ENCODE results near the gene KLHL40. TPM values are rescaled to one million over a fixed set of nuclear protein-coding genes. Genes with fewer than 3 reads are reported as not detected.

KLHL40 gene
- polyA plus RNA-seq, 1 experiment = not detected

DNA sequence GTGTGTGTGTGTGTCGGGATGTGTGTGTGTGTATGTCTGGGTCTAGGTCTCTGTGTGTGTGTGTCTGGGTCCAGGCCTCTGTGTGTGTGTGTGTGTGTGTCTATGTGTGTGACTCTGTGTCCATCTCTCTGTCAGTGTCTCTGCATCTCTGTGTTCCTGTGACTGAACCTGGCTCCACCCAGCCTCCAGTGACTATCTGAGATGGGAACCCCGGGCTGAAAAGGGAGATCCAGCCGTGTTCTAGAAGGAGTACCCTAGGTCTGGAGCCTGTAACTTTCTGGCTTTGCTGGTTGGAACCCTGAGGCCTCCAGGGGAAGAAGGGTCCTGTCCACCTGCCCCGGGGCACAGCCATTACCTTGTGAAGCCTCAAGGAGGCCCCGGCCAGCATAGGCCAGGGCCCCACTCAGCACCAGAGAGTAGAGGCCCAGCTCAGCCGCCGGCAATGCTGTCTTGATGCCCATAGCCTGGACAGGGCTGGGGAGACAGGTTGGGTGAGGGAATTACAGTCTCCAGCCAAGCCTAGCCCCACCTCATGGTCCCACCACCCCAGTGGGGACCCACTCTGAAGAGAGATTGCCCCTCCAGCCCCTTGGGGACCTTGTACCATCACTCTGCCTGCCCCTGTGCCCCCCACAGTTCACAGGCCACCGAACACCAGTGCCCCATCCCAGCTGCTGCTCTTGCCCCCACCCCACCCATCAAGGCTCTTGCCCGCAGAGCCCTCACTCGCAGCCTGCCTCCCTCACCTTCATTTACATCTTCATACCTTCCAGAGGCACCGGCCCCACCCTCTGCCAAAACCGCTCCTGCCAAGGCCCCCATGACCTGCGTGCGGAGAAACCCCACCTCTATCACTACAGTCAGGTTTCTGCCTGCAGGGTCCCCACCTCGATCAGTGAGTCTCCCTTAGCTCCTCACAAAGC is 15.3 kb downstream of the KLHL40 start:
- CTCF ChIA-PET = no interaction called here

GRCh38 chr3:42701371-42702065 is 16.2 kb downstream of the KLHL40 start:
- ChIA-PET POLR2A (interaction anchor here (0.5 kb wide), 1 partner anchor 101 kb away, joined by 3 read pairs; no protein-coding TSS in a partner anchor), CTCF (no interaction called here)
- no peak overlapping the region for H3K4me3 ChIP-seq (ENCODE audit: low read depth, low read length)
- no peak for DNase-seq (ENCODE audit: low read depth, low spot score)
- no peak overlapping the region for H3K27ac ChIP-seq (ENCODE audit: low read depth, low read length)
- TF ChIP-seq, protein P1, sequence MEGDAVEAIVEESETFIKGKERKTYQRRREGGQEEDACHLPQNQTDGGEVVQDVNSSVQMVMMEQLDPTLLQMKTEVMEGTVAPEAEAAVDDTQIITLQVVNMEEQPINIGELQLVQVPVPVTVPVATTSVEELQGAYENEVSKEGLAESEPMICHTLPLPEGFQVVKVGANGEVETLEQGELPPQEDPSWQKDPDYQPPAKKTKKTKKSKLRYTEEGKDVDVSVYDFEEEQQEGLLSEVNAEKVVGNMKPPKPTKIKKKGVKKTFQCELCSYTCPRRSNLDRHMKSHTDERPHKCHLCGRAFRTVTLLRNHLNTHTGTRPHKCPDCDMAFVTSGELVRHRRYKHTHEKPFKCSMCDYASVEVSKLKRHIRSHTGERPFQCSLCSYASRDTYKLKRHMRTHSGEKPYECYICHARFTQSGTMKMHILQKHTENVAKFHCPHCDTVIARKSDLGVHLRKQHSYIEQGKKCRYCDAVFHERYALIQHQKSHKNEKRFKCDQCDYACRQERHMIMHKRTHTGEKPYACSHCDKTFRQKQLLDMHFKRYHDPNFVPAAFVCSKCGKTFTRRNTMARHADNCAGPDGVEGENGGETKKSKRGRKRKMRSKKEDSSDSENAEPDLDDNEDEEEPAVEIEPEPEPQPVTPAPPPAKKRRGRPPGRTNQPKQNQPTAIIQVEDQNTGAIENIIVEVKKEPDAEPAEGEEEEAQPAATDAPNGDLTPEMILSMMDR (IDR thresholded peaks at IDR 0.05; ENCODE audit: low read depth, low read length) = no peak
- peaks cover 16% of the 10 kb centered on the region for H3K27me3 ChIP-seq (ENCODE audit: control insufficient read depth, insufficient read depth, low read length)
- no peaks in the 10 kb centered on the region for H3K9me3 ChIP-seq (ENCODE audit: control insufficient read depth, insufficient read depth, low read length)

More for the DNA sequence above, 15.3 kb downstream of the KLHL40 start:
- no peak overlapping the region for H3K4me3 ChIP-seq (ENCODE audit: low read depth, low read length)
- H3K9me3 ChIP-seq (ENCODE audit: control insufficient read depth, insufficient read depth, low read length) = no peaks in the 10 kb centered on the region
- POLR2A ChIA-PET = interaction anchor here (0.5 kb wide), 1 partner anchor 100 kb away, joined by 3 read pairs; no protein-coding TSS in a partner anchor
- no peak for DNase-seq (ENCODE audit: low read depth, low spot score)
- H3K27ac ChIP-seq (ENCODE audit: low read depth, low read length) = no peak overlapping the region
- peaks cover 13% of the 10 kb centered on the region for H3K27me3 ChIP-seq (ENCODE audit: control insufficient read depth, insufficient read depth, low read length)
- TF ChIP-seq, protein P1 (IDR thresholded peaks at IDR 0.05; ENCODE audit: low read depth, low read length) = no peak

DNA sequence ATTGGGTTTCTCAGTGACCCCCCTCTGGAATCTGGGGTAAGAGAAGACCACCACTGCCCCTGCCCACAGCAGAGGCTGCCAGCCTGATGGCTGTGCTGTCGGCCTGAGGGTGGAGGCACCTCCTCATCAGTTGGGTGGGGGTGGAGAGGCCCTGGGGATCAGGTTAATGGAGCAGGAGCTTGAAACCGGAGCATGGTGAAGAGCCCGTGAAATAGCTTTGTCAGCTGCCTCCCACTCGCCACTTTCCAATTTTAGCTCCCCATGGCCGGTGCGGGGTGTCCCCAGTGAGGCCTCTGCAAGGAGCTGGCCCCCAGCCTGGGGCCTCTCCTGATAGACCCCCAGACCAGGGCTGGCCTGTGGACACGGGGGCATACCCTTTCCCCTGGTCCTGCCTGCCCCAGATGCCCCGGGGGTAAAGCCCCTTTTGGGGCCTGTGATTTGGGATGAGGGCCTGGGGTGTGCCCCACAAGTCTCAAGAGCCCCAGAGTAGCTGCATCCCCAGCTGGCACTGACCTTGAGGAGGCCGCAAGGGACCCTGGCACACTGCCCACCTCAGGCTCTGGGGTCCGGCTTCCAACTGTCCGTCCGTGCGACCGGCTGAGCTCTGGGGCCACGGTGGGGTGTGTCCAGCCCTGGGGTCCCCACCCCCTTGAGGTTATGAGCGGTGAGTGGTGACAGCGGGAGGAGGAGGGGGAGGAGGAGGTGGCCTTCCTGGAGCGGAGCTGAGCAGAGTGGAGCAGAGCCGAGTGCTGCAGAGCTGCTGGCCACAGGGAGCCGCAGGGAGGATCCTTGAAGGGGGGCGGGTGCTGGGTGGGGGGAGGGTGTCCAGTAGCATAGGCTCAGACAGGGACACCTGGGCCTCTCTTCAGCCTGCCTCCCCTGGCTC is 17.0 kb downstream of the KLHL40 start, which contains the start of gene HHATL:
Gene HHATL (minus strand): TSS at position 733 of the 886 bp plus-strand sequence. CDS start 1,972 bp downstream, outside the sequence.
- TF ChIP-seq, protein P1 (IDR thresholded peaks at IDR 0.05; ENCODE audit: low read depth, low read length) = no peak

GRCh38 chr3:42702982-42703694 is 17.8 kb downstream of the KLHL40 start:
- no peak for DNase-seq (ENCODE audit: low read depth, low spot score)
- Histone ChIP-seq H3K9me3 (ENCODE audit: control insufficient read depth, insufficient read depth, low read length) (no peaks in the 10 kb centered on the region), H3K4me3 (ENCODE audit: low read depth, low read length) (no peak overlapping the region), H3K27me3 (ENCODE audit: control insufficient read depth, insufficient read depth, low read length) (peaks cover 22% of the 10 kb centered on the region), H3K27ac (ENCODE audit: low read depth, low read length) (no peak overlapping the region)
- ChIA-PET POLR2A (no interaction called here), CTCF (interaction anchor here (1.2 kb wide), 1 partner anchor 42 kb away, joined by 3 read pairs; no protein-coding TSS in a partner anchor)
- TF ChIP-seq, protein P1 (IDR thresholded peaks at IDR 0.05; ENCODE audit: low read depth, low read length) = no peak

More for the DNA sequence above, 17.0 kb downstream of the KLHL40 start, which contains the start of gene HHATL:
- Histone ChIP-seq H3K27ac (ENCODE audit: low read depth, low read length) (no peak within 1 kb of the TSS), H3K27me3 (ENCODE audit: control insufficient read depth, insufficient read depth, low read length) (peaks cover 16% of the 10 kb centered on the region), H3K9me3 (ENCODE audit: control insufficient read depth, insufficient read depth, low read length) (no peaks in the 10 kb centered on the region), H3K4me3 (ENCODE audit: low read depth, low read length) (no peak within 1 kb of the TSS)
- no peak for DNase-seq (ENCODE audit: low read depth, low spot score)
- ChIA-PET CTCF (interaction anchor here (1.2 kb wide), 1 partner anchor 43 kb away, joined by 3 read pairs; no protein-coding TSS in a partner anchor), POLR2A (no interaction called here)
